GM12873 (cell line): ENCODE measurements around the gene EXOC8.

ENCODE experiments used
- CTCF ChIP-seq: IDR thresholded peaks from 2 replicates; pipeline ENCODE4 v1.5.1; 2012; ENCODE audit warnings: low read depth, mild to moderate bottlenecking, moderate library complexity, low read length, control low read depth; ENCODE audit not compliant: insufficient read depth; ENCODE audit errors: missing control alignments

The EXOC8 gene

GRCh38 chr1:231313661-231314060 is 24.0 kb downstream of the EXOC8 start:
- no peak for TF ChIP-seq CTCF

DNA sequence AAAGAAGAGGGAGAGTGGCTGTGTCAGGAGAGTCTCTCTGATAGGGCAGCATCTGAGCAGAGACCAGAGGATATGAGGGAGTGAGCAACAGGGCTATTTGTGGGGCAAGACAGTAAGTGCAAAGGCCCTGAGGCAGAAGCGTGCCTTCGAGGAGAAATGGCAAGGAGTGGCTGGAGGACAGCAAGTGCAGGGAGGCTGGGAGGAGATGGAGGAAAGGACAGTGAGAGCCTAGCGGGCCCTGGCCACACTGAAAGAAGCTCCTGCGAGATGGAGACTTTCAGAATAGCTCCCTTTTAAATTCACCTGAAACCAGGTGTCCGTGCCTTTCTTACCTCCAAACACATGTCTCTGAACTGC is 25.2 kb downstream of the EXOC8 start:
- no peak for TF ChIP-seq CTCF

DNA sequence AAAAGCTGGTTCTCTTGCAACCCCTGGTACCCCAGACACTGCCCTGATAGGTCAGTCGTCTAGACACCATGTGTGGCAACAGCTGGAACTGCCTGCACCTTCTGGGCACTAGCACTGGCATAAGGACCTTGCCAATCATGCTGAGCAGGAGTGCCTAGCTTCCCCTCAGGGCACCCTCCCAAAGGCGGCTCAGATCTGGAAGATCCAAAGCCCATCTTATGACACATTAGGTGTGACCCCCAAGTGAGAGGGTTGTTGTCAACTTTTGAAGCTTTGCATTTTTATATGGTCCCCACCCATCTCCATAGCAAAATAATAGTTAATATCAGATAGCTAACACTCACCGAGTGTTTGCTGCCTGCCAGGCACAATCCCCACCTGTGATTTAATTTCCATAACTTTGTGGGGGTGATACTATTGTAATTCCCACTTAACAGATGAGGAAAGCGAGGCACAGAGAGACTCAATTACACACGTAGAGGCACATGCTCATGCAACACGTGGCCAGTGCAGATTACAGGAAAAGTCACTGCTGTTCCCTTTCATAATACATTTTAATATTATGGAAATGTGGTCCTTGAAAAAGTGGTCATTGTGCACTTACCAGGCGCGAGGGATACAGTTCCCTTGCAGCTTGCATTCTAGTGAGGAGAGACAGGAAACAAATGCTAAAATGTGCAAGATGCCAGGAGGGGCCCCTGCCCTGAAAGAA is 25.8 kb downstream of the EXOC8 start:
- TF ChIP-seq CTCF, result no peak

GRCh38 chr1:231310391-231310934 is 27.2 kb downstream of the EXOC8 start:
- no peak for TF ChIP-seq CTCF

- no peak for TF ChIP-seq CTCF
Observed at GRCh38 chr1:231301990-231302389, 35.7 kb downstream of the EXOC8 start.

DNA sequence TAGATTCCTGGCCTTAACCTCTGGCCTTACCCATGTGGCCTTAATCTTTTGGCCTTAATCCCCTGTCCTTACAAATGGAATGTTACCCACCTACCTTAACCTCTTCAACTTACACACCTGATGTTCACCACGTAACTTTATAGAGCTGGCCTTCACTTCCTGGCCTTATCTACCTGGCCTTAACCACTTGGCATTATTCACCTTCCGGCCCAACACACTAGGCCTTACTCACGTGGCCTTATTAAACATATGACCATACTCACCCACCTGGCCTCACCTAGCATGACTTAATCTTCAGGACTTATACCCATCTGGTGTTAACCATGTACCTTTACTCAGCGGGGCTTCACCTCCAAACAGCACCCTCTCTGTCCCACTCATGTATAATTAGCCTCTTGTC is 41.7 kb downstream of the EXOC8 start:
- no peak for TF ChIP-seq CTCF

GRCh38 chr1:231286603-231287002 is 51.0 kb downstream of the EXOC8 start:
- TF ChIP-seq CTCF, result no peak
